Activated naive CD4-positive, alpha-beta T cell treated with anti-CD3 and anti-CD28 coated beads for 36 hours (primary cell): ENCODE results near the gene TMEM253. TPM values are rescaled to one million over a fixed set of nuclear protein-coding genes. Genes with fewer than 3 reads are reported as not detected.
A peak's percentile ranks its signal among the peaks of the same experiment; 100 is the strongest.

ENCODE experiments used
- CTCF ChIA-PET: fragments of 350-600 bp; sonication (Branson Sonifier 250); formaldehyde crosslinking; loops from one replicate; lab custom pipeline; 2021; ENCODE audit warnings: antibody characterized with exemption; lab: Charles Lee
- DNase-seq: peaks from one replicate; pipeline ENCODE4 v3.0.0-alpha.2; 2020
- H3K27ac Mint-ChIP-seq: one replicate; pipeline ENCODE4 v1.8.0; 2021; ENCODE audit warnings: mild to moderate bottlenecking, mixed read lengths
- H3K27me3 Mint-ChIP-seq: one replicate; pipeline ENCODE4 v1.8.0; 2021; ENCODE audit warnings: low read depth, mixed read lengths
- H3K36me3 Mint-ChIP-seq: one replicate; pipeline ENCODE4 v1.8.0; 2021; ENCODE audit warnings: low read depth, mixed read lengths
- H3K4me1 Mint-ChIP-seq: one replicate; pipeline ENCODE4 v1.8.0; 2021; ENCODE audit warnings: low read depth, mixed read lengths
- H3K4me3 Mint-ChIP-seq: one replicate; pipeline ENCODE4 v1.8.0; 2021; ENCODE audit warnings: mild to moderate bottlenecking, moderate library complexity, mixed read lengths
- H3K9me3 Mint-ChIP-seq: one replicate; pipeline ENCODE4 v1.8.0; 2021; ENCODE audit warnings: mixed read lengths
- intact Hi-C: fragments of 100-400 bp; cut with micrococcal nuclease; formaldehyde crosslinking; loops from one replicate; pipeline ENCODE4 v1.15.1; 2023
- total RNA-seq, 2 experiments: library from RNA; stranded (reverse); gene quantifications; one replicate each; pipeline ENCODE4 v1.2.3, GENCODE V29; 2021

The TMEM253 gene
- total RNA-seq, 2 experiments from 2014 or later = not detected

- Mint-ChIP-seq H3K4me1 (peaks cover 13% of the 10 kb centered on the region), H3K9me3 (no peaks in the 10 kb centered on the region), H3K36me3 (no peaks in the 10 kb centered on the region), H3K27me3 (no peaks in the 10 kb centered on the region), H3K27ac (no peak overlapping the region), H3K4me3 (no peak overlapping the region)
- CTCF ChIA-PET = interaction anchor here (0.9 to 8.6 kb wide), 8 partner anchors 11 to 114 kb away, joined by 3 to 111 read pairs (median 10); partner anchors contain the start of genes ARHGEF40 and TMEM253
- no peak for DNase-seq
- intact Hi-C loops = no loop called here
Observed at GRCh38 chr14:21084998-21085853, 15.6 kb upstream of the TMEM253 start.

GRCh38 chr14:21086908-21087293, 14.0 kb upstream of the TMEM253 start:
- intact Hi-C loops = loop anchor here (1.0 kb wide), 1 partner anchor 17 kb away; no protein-coding TSS in a partner anchor
- Mint-ChIP-seq H3K9me3 (no peaks in the 10 kb centered on the region), H3K27me3 (no peaks in the 10 kb centered on the region)

GRCh38 chr14:21087294-21088091, 13.4 kb upstream of the TMEM253 start:
- Mint-ChIP-seq H3K9me3 (no peaks in the 10 kb centered on the region), H3K4me3 (no peak overlapping the region), H3K36me3 (no peaks in the 10 kb centered on the region), H3K27ac (no peak overlapping the region), H3K4me1 (peaks cover 14% of the 10 kb centered on the region), H3K27me3 (no peaks in the 10 kb centered on the region)
- CTCF ChIA-PET = interaction anchor here (0.6 to 8.6 kb wide), 14 partner anchors 9 to 115 kb away, joined by 3 to 111 read pairs (median 4); partner anchors contain the start of genes ARHGEF40 and TMEM253
- intact Hi-C loops = loop anchor here (1.0 kb wide), 1 partner anchor 17 kb away; no protein-coding TSS in a partner anchor
- DNase-seq = peak; percentile 56

More at GRCh38 chr14:21086908-21087293, 14.0 kb upstream of the TMEM253 start:
- DNase-seq = no peak
- H3K27ac Mint-ChIP-seq = no peak overlapping the region
- H3K4me3 Mint-ChIP-seq = no peak overlapping the region
- CTCF ChIA-PET = interaction anchor here (0.6 to 8.6 kb wide), 9 partner anchors 10 to 72 kb away, joined by 3 to 111 read pairs (median 6); partner anchors contain the start of genes ARHGEF40 and TMEM253
- peaks cover 13% of the 10 kb centered on the region for H3K4me1 Mint-ChIP-seq
- H3K36me3 Mint-ChIP-seq = no peaks in the 10 kb centered on the region

GRCh38 chr14:21088687-21089086, 12.2 kb upstream of the TMEM253 start:
- Mint-ChIP-seq H3K4me1 (peaks cover 18% of the 10 kb centered on the region), H3K36me3 (no peaks in the 10 kb centered on the region), H3K27me3 (no peaks in the 10 kb centered on the region), H3K9me3 (no peaks in the 10 kb centered on the region), H3K27ac (no peak overlapping the region), H3K4me3 (no peak overlapping the region)
- intact Hi-C loops = no loop called here
- no peak for DNase-seq
- CTCF ChIA-PET = interaction anchor here (0.7 to 8.6 kb wide), 11 partner anchors 11 to 230 kb away, joined by 3 to 111 read pairs (median 4); partner anchors contain the start of gene ARHGEF40

GRCh38 chr14:21089271-21089670, 11.6 kb upstream of the TMEM253 start:
- Mint-ChIP-seq H3K4me3 (no peak overlapping the region), H3K4me1 (peaks cover 18% of the 10 kb centered on the region), H3K27me3 (no peaks in the 10 kb centered on the region), H3K36me3 (no peaks in the 10 kb centered on the region), H3K9me3 (no peaks in the 10 kb centered on the region), H3K27ac (no peak overlapping the region)
- DNase-seq = no peak
- CTCF ChIA-PET = interaction anchor here (0.6 to 8.6 kb wide), 16 partner anchors 8 to 230 kb away, joined by 3 to 111 read pairs (median 4); partner anchors contain the start of gene ARHGEF40
- intact Hi-C loops = no loop called here

- peaks cover 18% of the 10 kb centered on the region for H3K4me1 Mint-ChIP-seq
- CTCF ChIA-PET = interaction anchor here (0.6 to 8.6 kb wide), 13 partner anchors 8 to 121 kb away, joined by 3 to 111 read pairs (median 4); partner anchors contain the start of gene ARHGEF40
- intact Hi-C loops = no loop called here
- H3K27ac Mint-ChIP-seq = no peak overlapping the region
- H3K9me3 Mint-ChIP-seq = no peaks in the 10 kb centered on the region
- H3K27me3 Mint-ChIP-seq = no peaks in the 10 kb centered on the region
- H3K36me3 Mint-ChIP-seq = no peaks in the 10 kb centered on the region
- no peak for DNase-seq
- H3K4me3 Mint-ChIP-seq = no peak overlapping the region
Observed at GRCh38 chr14:21089877-21090193, 11.0 kb upstream of the TMEM253 start.

- no peak overlapping the region for H3K27ac Mint-ChIP-seq
- CTCF ChIA-PET = interaction anchor here (0.6 to 8.6 kb wide), 8 partner anchors 9 to 85 kb away, joined by 3 to 111 read pairs (median 20); partner anchors contain the start of gene ARHGEF40
- no peaks in the 10 kb centered on the region for H3K27me3 Mint-ChIP-seq
- H3K36me3 Mint-ChIP-seq = no peaks in the 10 kb centered on the region
- peaks cover 18% of the 10 kb centered on the region for H3K4me1 Mint-ChIP-seq
- H3K9me3 Mint-ChIP-seq = no peaks in the 10 kb centered on the region
- intact Hi-C loops = no loop called here
- no peak overlapping the region for H3K4me3 Mint-ChIP-seq
- DNase-seq = peak; percentile 39
Observed at GRCh38 chr14:21090194-21090939, 10.5 kb upstream of the TMEM253 start.

GRCh38 chr14:21090940-21091663, 9.8 kb upstream of the TMEM253 start:
- H3K36me3 Mint-ChIP-seq = no peaks in the 10 kb centered on the region
- no peaks in the 10 kb centered on the region for H3K27me3 Mint-ChIP-seq
- no peak overlapping the region for H3K27ac Mint-ChIP-seq
- CTCF ChIA-PET = interaction anchor here (0.6 to 8.6 kb wide), 19 partner anchors 8 to 93 kb away, joined by 4 to 168 read pairs (median 17); partner anchors contain the start of genes ARHGEF40, SLC39A2 and TMEM253
- intact Hi-C loops = no loop called here
- DNase-seq = no peak
- peaks cover 18% of the 10 kb centered on the region for H3K4me1 Mint-ChIP-seq
- H3K9me3 Mint-ChIP-seq = no peaks in the 10 kb centered on the region
- no peak overlapping the region for H3K4me3 Mint-ChIP-seq

- intact Hi-C loops = loop anchor here (1.0 kb wide), 3 partner anchors 12 to 78 kb away; no protein-coding TSS in a partner anchor
Observed at GRCh38 chr14:21091821-21092272, 9.0 kb upstream of the TMEM253 start.

GRCh38 chr14:21092273-21093011, 8.4 kb upstream of the TMEM253 start:
- H3K4me1 Mint-ChIP-seq = peaks cover 13% of the 10 kb centered on the region
- CTCF ChIA-PET = interaction anchor here (0.6 to 6.9 kb wide), 34 partner anchors 10 to 447 kb away, joined by 3 to 168 read pairs (median 6); partner anchors contain the start of genes ARHGEF40, OR5AU1, SLC39A2 and TMEM253
- no peak overlapping the region for H3K4me3 Mint-ChIP-seq
- intact Hi-C loops = loop anchor here (1.0 kb wide), 3 partner anchors 12 to 78 kb away; no protein-coding TSS in a partner anchor
- DNase-seq = peak; percentile 93
- no peaks in the 10 kb centered on the region for H3K9me3 Mint-ChIP-seq
- no peaks in the 10 kb centered on the region for H3K27me3 Mint-ChIP-seq
- H3K27ac Mint-ChIP-seq = no peak overlapping the region
- H3K36me3 Mint-ChIP-seq = no peaks in the 10 kb centered on the region

More at GRCh38 chr14:21091821-21092272, 9.0 kb upstream of the TMEM253 start:
- CTCF ChIA-PET = interaction anchor here (0.6 to 6.9 kb wide), 31 partner anchors 9 to 365 kb away, joined by 3 to 168 read pairs (median 7); partner anchors contain the start of genes ARHGEF40, OR5AU1, SLC39A2 and TMEM253
- no peaks in the 10 kb centered on the region for H3K27me3 Mint-ChIP-seq
- peaks cover 15% of the 10 kb centered on the region for H3K4me1 Mint-ChIP-seq
- DNase-seq = no peak
- H3K36me3 Mint-ChIP-seq = no peaks in the 10 kb centered on the region
- no peak overlapping the region for H3K27ac Mint-ChIP-seq
- no peaks in the 10 kb centered on the region for H3K9me3 Mint-ChIP-seq
- no peak overlapping the region for H3K4me3 Mint-ChIP-seq
